ENCODE data around the gene GPR150.
"Not testable (repeated sequence)": the region's sequence is repeated elsewhere in the genome, so short reads cannot be mapped to it uniquely, and the experiment has no call there.

DNA sequence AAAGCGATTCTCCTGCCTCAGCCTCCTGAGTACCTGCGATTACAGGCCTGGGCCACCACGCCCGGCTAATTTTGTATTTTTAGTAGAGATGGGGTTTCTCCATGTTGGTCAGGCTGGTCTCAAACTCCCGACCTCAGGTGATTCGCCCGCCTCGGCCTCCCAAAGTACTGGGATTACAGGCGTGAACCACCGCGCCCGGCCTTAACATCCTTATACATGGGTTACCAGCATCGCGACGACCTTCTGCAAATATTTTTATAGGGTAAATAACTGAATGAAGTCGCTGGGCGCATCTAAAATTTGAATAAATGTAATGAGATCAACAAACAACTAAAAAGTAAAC lies 26.3 kb downstream of the GPR150 start:
- TF ChIP-seq POLR2A (IDR thresholded peaks at IDR 0.05; ENCODE audit: low read depth, low read length); SPI1 (IDR thresholded peaks at IDR 0.05; ENCODE audit: low read depth, low read length); POLR2AphosphoS5 (IDR thresholded peaks at IDR 0.05; ENCODE audit: low read depth, low read length); TAF1 (IDR thresholded peaks at IDR 0.05; ENCODE audit: low read depth, low read length); PAX5 (IDR thresholded peaks at IDR 0.05; ENCODE audit: insufficient read depth, low read length, severe bottlenecking): not testable (repeated sequence)

Measured in GM12891 (cell line).